Neural progenitor cell (in vitro differentiated cells): ENCODE data around the gene DHCR24.

Source experiments
- CTCF ChIP-seq: fragments of 200-600 bp; sonication (generic); IDR thresholded peaks from 2 replicates; pipeline ENCODE4 v1.5.1; 2017; ENCODE audit warnings: antibody characterized with exemption, mild to moderate bottlenecking
- EZH2 ChIP-seq: fragments of 200-600 bp; sonication (generic); IDR thresholded peaks from 2 replicates; pipeline ENCODE4 v1.6.1; 2017; ENCODE audit warnings: antibody characterized with exemption, mild to moderate bottlenecking, moderate library complexity

GRCh38 chr1:54874079-54874830 is 12.7 kb downstream of the DHCR24 start:
- TF ChIP-seq CTCF: no peak
- no peak for TF ChIP-seq EZH2
